Gastroesophageal sphincter (tissue), 3 donors: ENCODE results near the gene PDE10A.

Experiments used
- EP300 ChIP-seq: sonication (generic); formaldehyde crosslinking; IDR thresholded peaks from one replicate; pipeline ENCODE4 v1.6.1; 2017; ENCODE audit warnings: antibody characterized with exemption, mild to moderate bottlenecking
- POLR2A ChIP-seq, 2 donors: fragments of 450-650 bp; IDR thresholded peaks; one replicate each; pipeline ENCODE4 v1.6.1; 2017; ENCODE audit warnings: antibody characterized with exemption in 2 of 2, mild to moderate bottlenecking in 2 of 2, moderate library complexity in 1 of 2
- TF ChIP-seq, protein P1 (sequence below), 4 experiments: fragments of 200-600 bp in 2 of 4; fragments of 450-650 bp in 2 of 4; sonication (generic) in 1 of 4; IDR thresholded peaks; one replicate each; pipeline ENCODE4 v1.5.1; 2017 to 2019; ENCODE audit warnings: antibody characterized with exemption in 4 of 4, mild to moderate bottlenecking in 2 of 4, moderate library complexity in 2 of 4

DNA sequence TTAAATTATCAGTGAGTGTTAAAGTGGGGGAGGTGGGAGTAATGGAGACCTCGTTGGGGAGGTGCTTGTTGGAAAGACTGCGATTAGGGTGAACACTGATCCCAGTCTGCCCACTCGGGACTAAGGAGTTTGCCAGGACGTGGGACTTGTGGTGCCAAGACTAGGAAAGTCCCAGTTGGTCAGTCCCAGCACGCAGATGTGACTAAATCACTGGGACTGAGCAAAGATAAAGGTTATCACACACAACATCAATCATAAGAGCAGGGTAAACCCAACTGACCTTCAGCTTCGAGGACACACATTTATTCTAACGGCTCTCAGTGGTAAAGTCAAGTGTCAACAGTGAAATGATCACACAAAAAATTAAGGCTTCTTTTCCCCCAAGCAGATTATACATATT lies 45.5 kb downstream of the PDE10A start:
- TF ChIP-seq, protein P1, sequence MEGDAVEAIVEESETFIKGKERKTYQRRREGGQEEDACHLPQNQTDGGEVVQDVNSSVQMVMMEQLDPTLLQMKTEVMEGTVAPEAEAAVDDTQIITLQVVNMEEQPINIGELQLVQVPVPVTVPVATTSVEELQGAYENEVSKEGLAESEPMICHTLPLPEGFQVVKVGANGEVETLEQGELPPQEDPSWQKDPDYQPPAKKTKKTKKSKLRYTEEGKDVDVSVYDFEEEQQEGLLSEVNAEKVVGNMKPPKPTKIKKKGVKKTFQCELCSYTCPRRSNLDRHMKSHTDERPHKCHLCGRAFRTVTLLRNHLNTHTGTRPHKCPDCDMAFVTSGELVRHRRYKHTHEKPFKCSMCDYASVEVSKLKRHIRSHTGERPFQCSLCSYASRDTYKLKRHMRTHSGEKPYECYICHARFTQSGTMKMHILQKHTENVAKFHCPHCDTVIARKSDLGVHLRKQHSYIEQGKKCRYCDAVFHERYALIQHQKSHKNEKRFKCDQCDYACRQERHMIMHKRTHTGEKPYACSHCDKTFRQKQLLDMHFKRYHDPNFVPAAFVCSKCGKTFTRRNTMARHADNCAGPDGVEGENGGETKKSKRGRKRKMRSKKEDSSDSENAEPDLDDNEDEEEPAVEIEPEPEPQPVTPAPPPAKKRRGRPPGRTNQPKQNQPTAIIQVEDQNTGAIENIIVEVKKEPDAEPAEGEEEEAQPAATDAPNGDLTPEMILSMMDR (IDR thresholded peaks at IDR 0.05), result no peak
- TF ChIP-seq POLR2A (IDR thresholded peaks at IDR 0.05), result no peak
- TF ChIP-seq EP300, result no peak
